Lower lobe of right lung (tissue), 2 donors: Measurements from ENCODE around the gene ADAM10. TPM values are rescaled to one million over a fixed set of nuclear protein-coding genes. Genes with fewer than 3 reads are reported as not detected.

Source experiments
- ATAC-seq, 2 donors: fragments of 200-7000 bp; cut with Tn5 transposase; one replicate each; pipeline ENCODE4 v1.9.1; 2020 to 2022; ENCODE audit warnings: mild to moderate bottlenecking in 2 of 2, moderate library complexity in 2 of 2
- DNase-seq: peaks from one replicate; pipeline ENCODE4 v3.0.0-alpha.2; 2020
- H3K27ac ChIP-seq: fragments of 200-600 bp; one replicate; pipeline ENCODE4 v1.8.0; 2022
- H3K27me3 ChIP-seq: fragments of 200-600 bp; one replicate; pipeline ENCODE4 v1.8.0; 2022; ENCODE audit warnings: low read depth
- H3K36me3 ChIP-seq: fragments of 200-600 bp; one replicate; pipeline ENCODE4 v1.8.0; 2022; ENCODE audit warnings: mild to moderate bottlenecking
- H3K4me1 ChIP-seq: fragments of 200-600 bp; one replicate; pipeline ENCODE4 v1.8.0; 2022
- H3K4me3 ChIP-seq: fragments of 200-600 bp; one replicate; pipeline ENCODE4 v1.8.0; 2022; ENCODE audit warnings: mild to moderate bottlenecking
- H3K9me3 ChIP-seq: fragments of 200-600 bp; one replicate; pipeline ENCODE4 v1.8.0; 2022
- CTCF ChIP-seq: fragments of 200-600 bp; IDR thresholded peaks from one replicate; pipeline ENCODE4 v1.8.0; 2022; ENCODE audit warnings: antibody characterized with exemption, mild to moderate bottlenecking
- intact Hi-C: fragments of 100-400 bp; cut with DNase I; formaldehyde crosslinking; loops from one replicate; pipeline ENCODE4 v1.11.0; 2022
- total RNA-seq: library from RNA; stranded (reverse); fragmentation: NEBNext Ultra II Directional; extraction: Animal tissue kit (Norgen Biotek cat#: 25700); gene quantifications from one replicate; pipeline ENCODE4 v1.2.1, GENCODE V29; 2021
- donor health status: DM: no; HTN: yes; CAD: no; lungs with severe emphysema.

Gene ADAM10
- total RNA-seq, 1 donor from 2014 or later: 166 TPM

GRCh38 chr15:58702233-58702632 is 47.3 kb downstream of the ADAM10 start:
- H3K36me3 ChIP-seq: peaks cover 7% of the 10 kb centered on the region
- ATAC-seq: no peak
- no peak overlapping the region for H3K4me3 ChIP-seq
- H3K9me3 ChIP-seq: peaks cover 5% of the 10 kb centered on the region
- H3K27ac ChIP-seq: no peak overlapping the region
- H3K4me1 ChIP-seq: no peaks in the 10 kb centered on the region
- intact Hi-C loops: no loop called here
- TF ChIP-seq CTCF: no peak
- H3K27me3 ChIP-seq: no peaks in the 10 kb centered on the region
- DNase-seq: no peak

GRCh38 chr15:58701376-58701775 is 48.1 kb downstream of the ADAM10 start:
- Histone ChIP-seq H3K4me1 (no peaks in the 10 kb centered on the region), H3K4me3 (no peak overlapping the region), H3K27me3 (no peaks in the 10 kb centered on the region)

GRCh38 chr15:58699769-58700168 is 49.7 kb downstream of the ADAM10 start:
- Histone ChIP-seq H3K27ac (no peak overlapping the region), H3K9me3 (peaks cover 5% of the 10 kb centered on the region), H3K4me3 (no peak overlapping the region), H3K36me3 (peaks cover 7% of the 10 kb centered on the region), H3K27me3 (no peaks in the 10 kb centered on the region), H3K4me1 (peaks cover 9% of the 10 kb centered on the region)
- ATAC-seq (no peak), DNase-seq (no peak)
- intact Hi-C loops: no loop called here
- no peak for TF ChIP-seq CTCF

More at GRCh38 chr15:58701376-58701775, 48.1 kb downstream of the ADAM10 start:
- Histone ChIP-seq H3K9me3 (peaks cover 5% of the 10 kb centered on the region), H3K27ac (no peak overlapping the region), H3K36me3 (peaks cover 7% of the 10 kb centered on the region)
- no peak for DNase-seq
- ATAC-seq: no peak
- no peak for TF ChIP-seq CTCF
- intact Hi-C loops: no loop called here

GRCh38 chr15:58698887-58699641 is 50.4 kb downstream of the ADAM10 start:
- H3K9me3 ChIP-seq: peaks cover 5% of the 10 kb centered on the region
- peaks cover 16% of the 10 kb centered on the region for H3K4me1 ChIP-seq
- intact Hi-C loops: no loop called here
- no peak for TF ChIP-seq CTCF
- H3K27ac ChIP-seq: no peak overlapping the region
- H3K36me3 ChIP-seq: peaks cover 7% of the 10 kb centered on the region
- H3K4me3 ChIP-seq: no peak overlapping the region
- no peak for DNase-seq
- no peak for ATAC-seq
- no peaks in the 10 kb centered on the region for H3K27me3 ChIP-seq

- Histone ChIP-seq H3K9me3 (peaks cover 5% of the 10 kb centered on the region), H3K4me1 (peaks cover 20% of the 10 kb centered on the region), H3K36me3 (peaks cover 7% of the 10 kb centered on the region), H3K4me3 (no peak overlapping the region), H3K27ac (no peak overlapping the region), H3K27me3 (no peaks in the 10 kb centered on the region)
- intact Hi-C loops: no loop called here
- no peak for TF ChIP-seq CTCF
- ATAC-seq: peak in 1 of 2 donors; percentile 17
- no peak for DNase-seq
Observed at GRCh38 chr15:58697220-58697619, 52.3 kb downstream of the ADAM10 start.
